Vagina (tissue), 2 donors: ENCODE measurements around the gene GPR108. TPM values are rescaled to one million over a fixed set of nuclear protein-coding genes. Genes with fewer than 3 reads are reported as not detected.

ENCODE experiments used
- DNase-seq, 2 donors: peaks; one replicate each; pipeline ENCODE4 v3.0.0-alpha.2; 2017; ENCODE audit errors: extremely low spot score in 2 of 2
- H3K27ac ChIP-seq: fragments of 200-600 bp; sonication (generic); one replicate; pipeline ENCODE4 v1.5.1; 2019
- H3K27me3 ChIP-seq: fragments of 200-600 bp; sonication (generic); one replicate; pipeline ENCODE4 v1.5.1; 2019
- H3K36me3 ChIP-seq, 2 donors: fragments of 200-600 bp; sonication (generic); one replicate each; pipeline ENCODE4 v1.5.1; 2017 to 2019
- H3K4me1 ChIP-seq: fragments of 200-600 bp; sonication (generic); one replicate; pipeline ENCODE4 v1.5.1; 2019
- H3K4me3 ChIP-seq, 2 donors: fragments of 200-600 bp; sonication (generic); 1 replicate in 1 of 2; 2 replicates in 1 of 2; pipeline ENCODE4 v1.5.1; 2016 to 2019
- H3K9me3 ChIP-seq: fragments of 200-600 bp; sonication (generic); one replicate; pipeline ENCODE4 v1.5.1; 2019
- CTCF ChIP-seq, 3 experiments: fragments of 450-650 bp in 2 of 3; fragments of 200-600 bp in 1 of 3; sonication (generic) in 1 of 3; IDR thresholded peaks; one replicate each; pipeline ENCODE4 v1.5.1; 2017 to 2019; ENCODE audit warnings: antibody characterized with exemption in 3 of 3, mild to moderate bottlenecking in 2 of 3, moderate library complexity in 2 of 3
- POLR2A ChIP-seq, 2 donors: fragments of 450-650 bp; IDR thresholded peaks; one replicate each; pipeline ENCODE4 v1.6.1; 2017; ENCODE audit warnings: antibody characterized with exemption in 2 of 2, mild to moderate bottlenecking in 2 of 2, moderate library complexity in 2 of 2
- POLR2AphosphoS5 ChIP-seq, 2 donors: sonication (generic); formaldehyde crosslinking; IDR thresholded peaks; one replicate each; pipeline ENCODE4 v1.9.0; 2017; ENCODE audit warnings: antibody characterized with exemption in 2 of 2, mild to moderate bottlenecking in 2 of 2, low read depth in 1 of 2; ENCODE audit not compliant: insufficient read depth in 1 of 2
- intact Hi-C: fragments of 100-400 bp; cut with DNase I; formaldehyde crosslinking; loops from one replicate; pipeline ENCODE4 v1.15.1; 2023
- total RNA-seq: library from RNA; depleted of rRNA; stranded (reverse); fragments of >200 nt; gene quantifications from one replicate; pipeline ENCODE4 v1.2.3, GENCODE V29; 2016

The GPR108 gene
- total RNA-seq, 1 donor from 2014 or later: 62.9 TPM

- no peaks in the 10 kb centered on the region for H3K4me1 ChIP-seq
- no peak for DNase-seq
- no peaks in the 10 kb centered on the region for H3K9me3 ChIP-seq
- TF ChIP-seq CTCF (IDR thresholded peaks at IDR 0.05) (no peak), POLR2A (IDR thresholded peaks at IDR 0.05) (no peak), POLR2AphosphoS5 (IDR thresholded peaks at IDR 0.05; ENCODE audit: insufficient read depth in 1 of 2, low read depth in 1 of 2) (no peak)
- no peak overlapping the region for H3K4me3 ChIP-seq
- no peaks in the 10 kb centered on the region for H3K27me3 ChIP-seq
- intact Hi-C loops: loop anchor here (10.0 kb wide), 1 partner anchor 135 kb away; no protein-coding TSS in a partner anchor
- peaks cover 0 to 24% of the 10 kb centered on the region in 2 donors for H3K36me3 ChIP-seq
- H3K27ac ChIP-seq: no peak overlapping the region
Observed at GRCh38 chr19:6729573-6730152, 7.7 kb downstream of the GPR108 start.

GRCh38 chr19:6728346-6728745 is 9.0 kb downstream of the GPR108 start:
- no peaks in the 10 kb centered on the region for H3K27me3 ChIP-seq
- H3K27ac ChIP-seq: no peak overlapping the region
- peaks cover 1% of the 10 kb centered on the region for H3K4me1 ChIP-seq
- DNase-seq: no peak
- peaks cover 0 to 23% of the 10 kb centered on the region in 2 donors for H3K36me3 ChIP-seq
- H3K9me3 ChIP-seq: no peaks in the 10 kb centered on the region
- intact Hi-C loops: no loop called here
- no peak overlapping the region for H3K4me3 ChIP-seq
- TF ChIP-seq POLR2A (IDR thresholded peaks at IDR 0.05) (no peak), POLR2AphosphoS5 (IDR thresholded peaks at IDR 0.05; ENCODE audit: insufficient read depth in 1 of 2, low read depth in 1 of 2) (no peak), CTCF (IDR thresholded peaks at IDR 0.05) (no peak)

GRCh38 chr19:6725513-6726231 is 11.7 kb downstream of the GPR108 start:
- no peak overlapping the region for H3K4me3 ChIP-seq
- no peak overlapping the region for H3K27ac ChIP-seq
- peaks cover 18% of the 10 kb centered on the region for H3K4me1 ChIP-seq
- TF ChIP-seq POLR2A (IDR thresholded peaks at IDR 0.05): no peak
- no peak for TF ChIP-seq CTCF (IDR thresholded peaks at IDR 0.05)
- no peak for TF ChIP-seq POLR2AphosphoS5 (IDR thresholded peaks at IDR 0.05; ENCODE audit: insufficient read depth in 1 of 2, low read depth in 1 of 2)
- intact Hi-C loops: no loop called here
- H3K36me3 ChIP-seq: no peaks in the 10 kb centered on the region
- H3K27me3 ChIP-seq: no peaks in the 10 kb centered on the region
- no peak for DNase-seq
- H3K9me3 ChIP-seq: no peaks in the 10 kb centered on the region

- no peak for DNase-seq
- TF ChIP-seq CTCF (IDR thresholded peaks at IDR 0.05): no peak
- TF ChIP-seq POLR2A (IDR thresholded peaks at IDR 0.05): no peak
- TF ChIP-seq POLR2AphosphoS5 (IDR thresholded peaks at IDR 0.05; ENCODE audit: insufficient read depth in 1 of 2, low read depth in 1 of 2): no peak
- intact Hi-C loops: no loop called here
Observed at GRCh38 chr19:6724631-6725492, 12.5 kb downstream of the GPR108 start.

More at GRCh38 chr19:6724631-6725492, 12.5 kb downstream of the GPR108 start:
- Histone ChIP-seq H3K27me3 (no peaks in the 10 kb centered on the region), H3K27ac (no peak overlapping the region), H3K9me3 (no peaks in the 10 kb centered on the region), H3K4me3 (no peak overlapping the region), H3K36me3 (no peaks in the 10 kb centered on the region), H3K4me1 (peaks cover 18% of the 10 kb centered on the region)
